ENCODE data around the gene SCNN1A.

The SCNN1A gene

DNA sequence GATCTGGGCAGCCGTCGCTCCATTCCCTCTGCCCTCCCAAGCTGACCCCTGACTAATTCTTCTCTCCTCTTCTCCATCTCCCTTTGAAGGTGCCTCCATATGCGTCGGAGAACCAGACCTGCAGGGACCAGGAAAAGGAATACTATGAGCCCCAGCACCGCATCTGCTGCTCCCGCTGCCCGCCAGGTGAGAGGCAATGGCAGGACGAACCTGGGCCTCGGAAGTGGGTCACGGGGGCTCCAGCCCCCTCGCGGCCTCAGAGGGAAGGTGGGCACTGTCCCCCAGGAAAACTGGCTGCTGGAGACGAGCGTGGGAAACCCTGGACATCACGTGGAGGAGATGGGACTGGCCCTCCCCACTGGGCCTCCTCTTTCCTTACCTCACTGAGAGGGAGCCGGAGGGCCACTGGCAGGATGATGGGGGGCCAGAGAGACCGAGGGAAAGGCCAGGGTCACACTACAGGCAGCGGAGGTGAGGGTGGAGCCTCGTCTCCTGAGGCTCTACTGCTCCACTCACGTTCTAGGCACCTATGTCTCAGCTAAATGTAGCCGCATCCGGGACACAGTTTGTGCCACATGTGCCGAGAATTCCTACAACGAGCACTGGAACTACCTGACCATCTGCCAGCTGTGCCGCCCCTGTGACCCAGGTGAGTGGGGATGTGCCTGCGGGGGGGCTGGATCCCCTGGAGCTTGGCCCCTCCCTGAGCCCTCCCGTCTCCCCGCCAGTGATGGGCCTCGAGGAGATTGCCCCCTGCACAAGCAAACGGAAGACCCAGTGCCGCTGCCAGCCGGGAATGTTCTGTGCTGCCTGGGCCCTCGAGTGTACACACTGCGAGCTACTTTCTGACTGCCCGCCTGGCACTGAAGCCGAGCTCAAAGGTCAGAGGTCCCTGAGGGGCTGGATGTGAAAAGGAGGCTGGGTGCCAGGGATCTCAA is 9.4 kb upstream of the SCNN1A start:
- no peak for DNase-seq (ENCODE audit: low read depth)

DNA sequence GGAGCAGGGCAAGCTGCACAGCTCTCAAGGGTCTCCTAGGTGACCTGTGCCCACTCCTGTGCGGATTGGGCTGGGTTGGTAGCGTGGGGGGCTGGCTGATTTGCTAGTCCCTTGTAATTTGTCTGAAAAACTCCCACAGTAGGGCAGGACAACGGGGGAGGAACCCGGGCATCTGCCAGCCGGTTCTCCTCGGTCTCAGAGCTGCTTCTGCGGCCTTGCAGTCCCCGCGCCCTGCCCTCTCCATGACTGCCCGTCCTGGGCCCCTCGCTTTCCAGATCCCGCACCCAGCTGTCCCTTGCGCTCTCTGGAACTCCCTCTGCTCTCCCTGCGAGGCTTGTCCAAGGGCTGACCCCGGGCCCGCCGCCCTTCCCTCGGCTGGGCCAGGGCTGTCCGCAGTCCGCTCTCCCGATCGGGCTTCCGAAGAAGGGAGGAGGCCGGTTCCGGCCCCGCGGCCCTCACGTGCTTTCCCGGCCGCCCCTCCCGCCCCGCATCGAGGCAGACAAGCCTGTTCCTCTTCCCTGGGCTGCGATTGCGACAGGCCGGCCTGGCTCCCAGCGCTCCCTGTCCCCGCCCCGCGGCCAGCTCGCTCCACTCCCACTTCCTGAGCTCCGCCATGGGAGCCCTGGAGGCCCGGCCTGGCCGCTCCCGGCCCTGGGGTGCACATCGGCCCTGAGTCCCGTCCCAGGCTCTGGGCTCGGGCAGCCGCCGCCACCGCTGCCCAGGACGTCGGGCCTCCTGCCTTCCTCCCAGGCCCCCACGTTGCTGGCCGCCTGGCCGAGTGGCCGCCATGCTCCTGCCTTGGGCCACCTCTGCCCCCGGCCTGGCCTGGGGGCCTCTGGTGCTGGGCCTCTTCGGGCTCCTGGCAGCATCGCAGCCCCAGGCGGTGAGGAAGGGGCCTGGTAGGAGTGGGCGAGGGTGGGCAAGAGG is 8.5 kb upstream of the SCNN1A start, which contains the start of gene LTBR:
TSS of gene LTBR (plus strand) at position 591 of the 927 bp plus-strand sequence. CDS start at position 788, 197 bp downstream.
- DNase-seq (ENCODE audit: low read depth), result no peak

GRCh38 chr12:6382982-6383381 is 7.6 kb upstream of the SCNN1A start:
- DNase-seq (ENCODE audit: low read depth), result no peak

- DNase-seq (ENCODE audit: low read depth), result no peak
These were observed 7.0 kb upstream of the SCNN1A start for GRCh38 chr12:6382371-6382770.

DNA sequence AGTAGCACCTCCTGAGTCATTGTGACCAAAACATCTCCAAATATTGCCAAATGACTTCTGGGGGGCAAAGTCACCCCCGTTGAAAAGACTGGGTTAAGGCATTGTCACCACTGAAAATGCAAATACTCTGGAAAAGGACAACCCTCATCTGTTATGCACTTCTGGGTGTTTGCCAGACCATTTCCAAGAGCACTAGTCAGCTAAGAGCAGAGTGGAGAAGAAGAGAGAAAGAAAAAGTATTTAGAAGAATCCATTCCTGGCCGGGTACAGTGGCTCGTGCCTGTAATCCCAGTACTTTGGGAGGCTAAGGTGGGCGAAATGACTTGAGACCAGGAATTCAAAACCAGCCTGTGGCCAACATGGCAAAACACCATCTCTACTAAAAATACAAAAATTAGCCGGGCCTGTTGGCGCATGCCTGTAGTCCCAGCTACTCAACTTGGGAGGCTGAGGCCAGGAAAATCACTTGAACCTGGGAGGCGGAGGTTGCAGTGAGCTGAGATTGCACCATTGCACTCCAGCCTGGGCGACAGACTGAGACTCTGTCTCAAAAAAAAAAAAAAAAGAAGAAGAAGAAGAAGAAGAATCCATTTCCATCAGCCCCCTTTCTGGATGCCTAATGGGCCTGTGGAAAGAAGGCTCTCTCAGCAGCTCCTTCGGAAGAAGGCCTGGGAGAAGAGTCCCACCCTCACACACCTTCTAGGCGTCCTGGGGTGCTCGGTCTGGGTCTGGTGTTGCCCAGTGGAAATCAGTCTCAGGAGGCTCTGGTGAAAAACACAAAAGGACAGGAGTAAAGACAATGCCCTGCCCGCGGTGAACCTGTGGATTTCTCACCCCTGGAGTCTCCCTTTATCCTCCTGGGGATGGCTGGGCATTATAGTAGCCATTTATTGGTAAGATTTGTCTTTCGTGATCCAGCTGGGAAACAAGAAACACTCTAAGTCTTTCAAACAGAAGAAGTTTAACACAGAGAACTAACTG is 5.1 kb upstream of the SCNN1A start:
- DNase-seq (ENCODE audit: low read depth), result no peak

DNA sequence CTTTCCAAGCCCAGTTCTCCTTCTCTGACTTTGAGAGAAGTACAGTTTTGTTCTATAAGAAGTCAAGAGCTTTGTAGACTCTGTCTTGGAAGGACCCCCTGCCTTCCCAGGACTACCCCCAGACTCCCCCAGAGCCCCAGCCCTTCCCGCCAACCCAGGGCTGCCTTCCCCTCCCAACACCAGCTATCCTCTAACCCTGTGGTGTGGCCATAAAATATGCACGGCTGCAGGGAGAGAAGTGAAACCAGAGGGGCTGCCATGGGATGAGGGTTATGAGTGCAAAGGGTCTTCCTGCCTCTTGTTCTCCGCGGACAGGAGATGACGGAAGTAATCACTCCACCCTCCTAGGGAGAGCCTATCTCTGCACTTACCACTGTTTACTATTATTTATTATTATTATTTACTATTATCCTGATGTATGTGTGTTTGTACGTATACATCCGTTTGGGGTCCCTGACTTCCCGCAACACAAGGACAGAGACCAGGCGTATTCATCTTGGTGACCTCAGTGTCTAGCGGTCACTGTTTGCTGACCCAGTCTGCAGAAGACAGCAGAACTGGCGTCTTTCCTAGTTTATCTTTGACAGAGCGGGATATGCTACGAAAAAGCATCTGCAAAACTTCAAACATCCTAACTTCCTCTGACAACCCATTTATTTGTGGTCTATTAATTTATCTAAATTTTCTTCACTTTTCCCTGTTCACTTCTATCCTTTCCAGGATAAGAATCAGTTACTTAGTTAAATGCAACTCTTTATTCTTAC is 3.5 kb upstream of the SCNN1A start:
- no peak for DNase-seq (ENCODE audit: low read depth)

DNA sequence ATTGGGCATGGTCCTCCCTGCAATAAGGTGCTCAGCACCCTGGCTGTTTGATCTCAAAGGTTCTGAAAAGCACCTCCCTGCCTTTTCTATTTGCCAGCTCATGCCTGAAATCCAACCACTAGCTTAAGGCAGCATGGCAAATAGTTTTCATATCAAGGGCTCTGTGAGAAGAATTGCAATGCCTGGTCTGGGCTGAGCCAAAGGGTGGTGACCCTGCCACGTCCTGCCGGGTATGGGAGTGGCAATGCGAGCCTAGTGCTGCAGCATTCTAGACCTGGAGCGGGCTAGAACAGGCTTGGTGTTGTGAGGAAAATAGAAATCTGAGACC is 2.3 kb upstream of the SCNN1A start:
- DNase-seq (ENCODE audit: low read depth), result no peak

- no peak for DNase-seq (ENCODE audit: low read depth)
These were observed 1.7 kb upstream of the SCNN1A start for GRCh38 chr12:6376870-6377666.

DNA sequence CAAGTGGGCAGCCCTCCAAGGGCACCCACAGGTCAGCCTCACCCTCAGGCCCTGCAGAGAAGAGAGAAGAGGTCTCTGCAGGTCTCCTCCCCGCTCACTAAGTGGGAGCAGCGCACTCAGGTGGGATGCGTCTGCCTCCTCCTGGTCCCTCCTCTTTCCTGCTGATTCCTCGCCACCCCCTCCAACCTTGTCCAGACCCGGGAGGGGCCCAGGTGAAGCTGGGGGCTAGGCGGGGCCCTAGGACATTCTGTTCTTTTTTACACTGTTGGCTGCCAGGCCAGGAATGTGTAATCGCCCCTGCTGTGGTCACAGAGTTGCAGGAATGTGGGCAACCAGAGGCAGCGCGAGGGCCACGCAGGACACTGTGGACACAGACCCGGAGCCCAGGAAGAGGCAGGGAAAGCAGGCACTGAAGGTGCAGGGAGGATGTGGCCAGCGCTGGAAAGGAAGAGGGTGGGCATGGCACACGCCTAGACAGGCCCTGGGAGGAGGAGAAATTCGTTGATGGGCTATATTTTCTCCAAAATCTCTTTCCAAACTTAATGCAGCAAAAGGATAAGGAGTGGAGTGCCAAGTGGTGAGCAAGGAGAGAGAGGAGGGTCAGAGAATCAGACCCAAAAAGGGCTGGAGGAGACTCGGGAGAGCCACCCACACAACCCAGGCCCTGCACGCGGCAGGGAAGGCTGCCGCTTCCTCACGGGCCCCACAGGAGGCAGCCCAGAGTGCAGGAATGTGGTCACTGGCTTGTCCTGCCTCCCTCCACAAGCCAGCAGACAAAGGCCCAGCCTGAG is 911 bp upstream of the SCNN1A start:
- no peak for DNase-seq (ENCODE audit: low read depth)

- no peak for DNase-seq (ENCODE audit: low read depth)
These were observed 590 bp downstream of the SCNN1A start for GRCh38 chr12:6374786-6375160.

DNA sequence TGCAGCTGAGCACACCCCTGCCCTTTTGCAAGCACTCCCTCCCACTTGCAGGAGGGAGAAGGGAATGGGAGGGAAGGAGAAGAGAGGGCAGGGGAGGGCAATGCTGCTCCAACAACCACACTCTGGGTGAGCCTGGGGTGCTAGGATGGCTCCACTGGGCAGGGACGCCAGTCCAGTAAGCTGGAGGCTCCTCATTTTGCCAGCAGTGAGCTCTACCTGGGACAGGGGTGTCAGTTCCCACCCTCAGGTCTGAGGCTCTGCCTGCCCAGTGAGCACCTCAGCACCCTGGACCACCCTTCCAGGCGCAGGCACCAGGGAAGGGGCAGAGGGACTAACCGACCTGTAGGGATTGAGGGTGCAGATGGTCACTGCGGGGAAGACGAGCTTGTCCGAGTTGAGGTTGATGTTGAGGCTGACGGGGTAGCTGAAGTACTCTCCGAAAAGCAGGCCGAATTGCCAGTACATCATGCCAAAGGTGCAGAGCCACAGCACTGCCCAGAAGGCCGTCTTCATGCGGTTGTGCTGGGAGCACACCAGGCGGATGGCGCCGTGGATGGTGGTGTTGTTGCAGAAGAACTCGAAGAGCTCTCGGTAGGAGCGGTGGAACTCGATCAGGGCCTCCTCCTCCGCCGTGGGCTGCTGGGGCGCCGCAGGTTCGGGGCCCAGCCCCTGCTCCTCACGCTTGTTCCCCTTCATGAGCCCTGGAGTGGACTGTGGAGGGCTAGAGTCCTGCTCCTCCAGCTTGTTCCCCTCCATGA is 1.2 kb downstream of the SCNN1A start:
- no peak for DNase-seq (ENCODE audit: low read depth)

DNA sequence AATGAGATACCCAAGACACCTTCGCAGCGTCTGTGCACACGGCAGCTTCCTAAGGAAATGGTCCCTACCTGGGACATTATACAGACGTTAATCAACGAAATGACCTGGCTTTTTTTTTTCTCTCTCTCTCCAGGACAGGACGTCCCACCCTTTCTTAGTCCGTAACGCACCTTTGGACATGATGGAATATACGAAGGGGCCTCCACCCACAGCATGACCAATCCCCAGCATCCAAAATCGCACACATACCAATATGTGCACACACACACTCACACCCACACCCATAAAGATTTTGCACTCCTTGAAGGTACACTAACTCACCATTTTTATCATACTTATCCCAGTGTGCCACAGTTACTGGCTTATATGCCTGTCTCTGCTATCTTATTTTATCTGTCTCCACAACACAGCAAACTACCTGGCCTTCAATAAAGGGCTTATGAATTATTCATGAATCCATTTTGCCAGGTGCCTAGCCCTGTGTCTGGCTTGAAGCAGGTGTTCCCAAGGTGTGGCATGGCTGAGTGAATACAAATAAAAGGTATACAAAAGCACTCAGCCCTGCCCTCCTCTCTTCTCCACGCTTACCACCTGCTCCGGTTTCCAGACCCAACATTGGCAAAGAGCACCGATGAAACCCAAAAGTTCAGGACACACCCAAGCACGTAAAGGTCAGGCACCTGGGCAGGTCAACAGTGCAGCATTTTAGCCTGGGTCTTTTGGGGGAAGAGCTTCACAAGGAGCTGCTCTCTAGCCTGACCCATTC is 2.2 kb downstream of the SCNN1A start:
- DNase-seq (ENCODE audit: low read depth), result no peak

GRCh38 chr12:6372403-6373003 is 2.9 kb downstream of the SCNN1A start:
- DNase-seq (ENCODE audit: low read depth), result no peak

DNA sequence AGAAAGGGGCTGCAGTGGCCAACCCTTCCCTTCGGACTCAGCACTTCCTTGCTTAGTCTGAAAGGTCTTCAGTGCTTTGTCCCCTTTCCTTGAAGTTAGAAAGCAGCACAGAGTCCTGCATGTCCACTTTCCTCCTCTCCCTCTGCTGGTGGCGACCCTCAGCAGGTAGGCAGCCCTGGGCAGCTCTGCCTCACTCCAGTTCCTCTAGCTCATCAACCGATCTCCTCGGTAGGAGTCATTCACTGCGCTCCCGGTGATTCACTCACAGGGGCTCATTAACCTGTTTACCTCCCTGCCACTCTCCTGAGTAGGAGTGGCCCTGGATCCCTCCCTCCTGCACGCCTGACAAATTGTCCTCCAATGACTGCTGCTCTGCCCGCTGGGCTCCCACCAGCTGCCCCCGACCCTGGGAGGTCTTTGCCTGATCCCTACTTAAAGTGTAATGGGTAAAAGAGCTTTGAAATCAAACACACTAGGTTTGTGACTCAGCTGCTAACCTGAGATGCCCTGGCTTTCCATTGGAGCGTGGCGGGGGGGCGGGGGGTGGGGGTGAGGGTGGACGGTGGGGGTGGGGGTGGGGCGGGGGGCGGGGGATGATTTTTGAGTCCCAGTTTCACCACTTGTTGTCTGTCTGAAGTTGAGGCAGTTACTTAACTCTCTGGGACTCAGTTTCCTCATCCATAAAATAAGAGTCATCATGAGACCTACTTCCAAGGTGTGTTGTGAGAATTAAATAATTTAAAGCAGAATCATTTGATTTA is 4.2 kb downstream of the SCNN1A start:
- no peak for DNase-seq (ENCODE audit: low read depth)

- DNase-seq (ENCODE audit: low read depth), result no peak
These were observed 4.8 kb downstream of the SCNN1A start for GRCh38 chr12:6370576-6370935.

DNA sequence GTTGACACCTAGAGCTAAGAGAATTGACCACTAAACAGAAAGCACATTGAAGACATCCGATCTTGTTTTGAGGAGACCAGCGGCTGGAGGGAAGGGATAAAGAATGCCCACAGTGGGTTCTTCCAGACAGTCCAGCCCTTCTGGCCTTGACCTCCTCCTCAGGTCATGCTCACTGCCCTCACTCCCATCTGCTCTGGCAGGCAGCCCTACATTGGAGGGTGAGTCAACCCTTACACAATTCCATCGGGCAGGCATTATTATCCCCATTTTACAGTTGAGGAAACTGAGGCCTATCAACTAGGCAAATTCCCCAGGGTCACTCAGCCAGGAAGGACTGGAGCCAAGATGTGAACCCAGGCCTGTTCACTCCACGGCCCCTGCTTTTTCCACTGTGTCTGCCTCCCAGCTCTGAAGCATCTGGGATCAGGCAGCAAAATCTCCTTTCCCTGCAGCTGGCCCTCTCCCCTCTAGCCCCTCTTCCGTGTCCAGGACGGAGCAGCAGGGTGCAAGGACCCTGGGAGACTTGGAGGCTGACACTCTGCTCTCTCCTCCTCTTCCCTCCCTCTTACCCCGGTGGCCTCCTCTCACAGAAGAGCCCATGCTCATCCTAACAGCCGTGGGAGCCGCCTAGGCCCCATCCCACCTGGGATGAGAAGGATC is 5.3 kb downstream of the SCNN1A start:
- DNase-seq (ENCODE audit: low read depth), result no peak
